GM19452 (cell line): Measurements from ENCODE around the gene WDR5.
A peak's percentile ranks its signal among the peaks of the same experiment; 100 is the strongest.
"Not testable (repeated sequence)": the region's sequence is repeated elsewhere in the genome, so short reads cannot be mapped to it uniquely, and the experiment has no call there.

Source experiments
- ATAC-seq: cut with Tn5 transposase; IDR thresholded peaks from one replicate; pipeline ENCODE4 v1.9.1; 2021; ENCODE audit not compliant: unreplicated experiment

Gene WDR5

GRCh38 chr9:134135343-134136117, at the start of gene WDR5:
WDR5 (plus strand) TSS chr9:134136082; CDS start chr9:134139878, 3,796 bp downstream.
- peak; percentile 53 for ATAC-seq

- ATAC-seq = no peak
These were observed 47.7 kb upstream of the WDR5 start for GRCh38 chr9:134088063-134088725.

- no peak for ATAC-seq
These were observed 45.9 kb upstream of the WDR5 start for GRCh38 chr9:134089972-134090371.

- no peak for ATAC-seq
These were observed 36.6 kb upstream of the WDR5 start for GRCh38 chr9:134099123-134099761.

- no peak for ATAC-seq
These were observed 35.8 kb upstream of the WDR5 start for GRCh38 chr9:134100040-134100439.

- ATAC-seq = not testable (repeated sequence)
These were observed 34.7 kb upstream of the WDR5 start for GRCh38 chr9:134101133-134101532.

- ATAC-seq = no peak
These were observed 34.2 kb upstream of the WDR5 start for GRCh38 chr9:134101623-134102149.

GRCh38 chr9:134103391-134103998, 32.4 kb upstream of the WDR5 start:
- no peak for ATAC-seq

- ATAC-seq = no peak
These were observed 24.8 kb upstream of the WDR5 start for GRCh38 chr9:134111064-134111463.

GRCh38 chr9:134112561-134112960, 23.3 kb upstream of the WDR5 start:
- no peak for ATAC-seq

- not testable (repeated sequence) for ATAC-seq
These were observed 16.9 kb upstream of the WDR5 start for GRCh38 chr9:134118972-134119371.

- ATAC-seq = no peak
These were observed 12.1 kb upstream of the WDR5 start for GRCh38 chr9:134123764-134124128.

- ATAC-seq = no peak
These were observed 10.3 kb upstream of the WDR5 start for GRCh38 chr9:134125413-134126095.

- no peak for ATAC-seq
These were observed 9.5 kb upstream of the WDR5 start for GRCh38 chr9:134126373-134126772.

- ATAC-seq = no peak
These were observed 8.8 kb upstream of the WDR5 start for GRCh38 chr9:134127065-134127580.

GRCh38 chr9:134127616-134128015, 8.3 kb upstream of the WDR5 start:
- ATAC-seq = no peak

GRCh38 chr9:134128727-134129679, 6.9 kb upstream of the WDR5 start:
- no peak for ATAC-seq

GRCh38 chr9:134130503-134131375, 5.1 kb upstream of the WDR5 start:
- ATAC-seq = no peak
